Right hindlimb (tissue), 1 donor: ENCODE results near the gene OR51L1.
"Not testable (repeated sequence)": the region's sequence is repeated elsewhere in the genome, so short reads cannot be mapped to it uniquely, and the experiment has no call there.

Experiments used
- DNase-seq: peaks from one replicate; pipeline ENCODE4 v3.0.0-alpha.2; 2018

OR51L1 gene

GRCh38 chr11:4994551-4994950 is at the start of gene OR51L1:
TSS of gene OR51L1 (plus strand) at chr11:4994851. CDS start at chr11:4998983, 4,132 bp downstream.
- no peak for DNase-seq

- DNase-seq, result no peak
Measured at GRCh38 chr11:4947505-4947904, 47.1 kb upstream of the OR51L1 start, which contains the start of gene OR51A4. TSS of gene OR51A4 (minus strand) at chr11:4947605. CDS start at chr11:4947100, 505 bp downstream.

GRCh38 chr11:4955613-4956012 is 39.0 kb upstream of the OR51L1 start, which contains the start of gene OR51A2:
TSS of gene OR51A2 (minus strand) at chr11:4955713. CDS start at chr11:4955713, 0 bp downstream.
- DNase-seq, result not testable (repeated sequence)

- DNase-seq, result no peak
Measured at GRCh38 chr11:4957396-4957795, 37.3 kb upstream of the OR51L1 start.

GRCh38 chr11:4960877-4961276 is 33.8 kb upstream of the OR51L1 start:
- no peak for DNase-seq

GRCh38 chr11:4962816-4963215 is 31.8 kb upstream of the OR51L1 start:
- no peak for DNase-seq

- DNase-seq, result no peak
Measured at GRCh38 chr11:4975436-4975835, 19.2 kb upstream of the OR51L1 start.

- peak; percentile 53 for DNase-seq
Measured at GRCh38 chr11:4979036-4979435, 15.6 kb upstream of the OR51L1 start.

GRCh38 chr11:4982678-4983077 is 12.0 kb upstream of the OR51L1 start:
- no peak for DNase-seq

GRCh38 chr11:4983841-4984240 is 10.8 kb upstream of the OR51L1 start:
- no peak for DNase-seq

- no peak for DNase-seq
Measured at GRCh38 chr11:4991060-4991459, 3.6 kb upstream of the OR51L1 start.

- peak; percentile 42 for DNase-seq
Measured at GRCh38 chr11:5004424-5005274, 10.0 kb downstream of the OR51L1 start.

- no peak for DNase-seq
Measured at GRCh38 chr11:5007561-5007960, 12.9 kb downstream of the OR51L1 start.

- no peak for DNase-seq
Measured at GRCh38 chr11:5011254-5011653, 16.6 kb downstream of the OR51L1 start.

GRCh38 chr11:5013012-5013411 is 18.4 kb downstream of the OR51L1 start:
- no peak for DNase-seq

GRCh38 chr11:5021996-5022395 is 27.3 kb downstream of the OR51L1 start:
- DNase-seq, result no peak

GRCh38 chr11:5036669-5037068 is 42.0 kb downstream of the OR51L1 start:
- DNase-seq, result no peak

- DNase-seq, result no peak
Measured at GRCh38 chr11:5037926-5038325, 43.3 kb downstream of the OR51L1 start.

GRCh38 chr11:5038341-5038740 is 43.7 kb downstream of the OR51L1 start:
- DNase-seq, result no peak

GRCh38 chr11:5040876-5041275 is 46.2 kb downstream of the OR51L1 start:
- DNase-seq, result no peak

GRCh38 chr11:5042091-5042490 is 47.4 kb downstream of the OR51L1 start:
- DNase-seq, result no peak

GRCh38 chr11:5043380-5043779 is 48.7 kb downstream of the OR51L1 start:
- DNase-seq, result no peak

- no peak for DNase-seq
Measured at GRCh38 chr11:5046226-5046625, 51.6 kb downstream of the OR51L1 start, which contains the start of gene OR52J3. TSS of gene OR52J3 (plus strand) at chr11:5046526. CDS start at chr11:5046526, 0 bp downstream.

- no peak for DNase-seq
Measured at GRCh38 chr11:5046754-5047330, 52.2 kb downstream of the OR51L1 start.
